HG03135 (cell line): ENCODE measurements around the gene COL12A1.

Experiments used
- ATAC-seq: cut with Tn5 transposase; IDR thresholded peaks from one replicate; pipeline ENCODE4 v1.9.1; 2021; ENCODE audit warnings: mild to moderate bottlenecking, moderate library complexity; ENCODE audit not compliant: unreplicated experiment

COL12A1 gene

DNA sequence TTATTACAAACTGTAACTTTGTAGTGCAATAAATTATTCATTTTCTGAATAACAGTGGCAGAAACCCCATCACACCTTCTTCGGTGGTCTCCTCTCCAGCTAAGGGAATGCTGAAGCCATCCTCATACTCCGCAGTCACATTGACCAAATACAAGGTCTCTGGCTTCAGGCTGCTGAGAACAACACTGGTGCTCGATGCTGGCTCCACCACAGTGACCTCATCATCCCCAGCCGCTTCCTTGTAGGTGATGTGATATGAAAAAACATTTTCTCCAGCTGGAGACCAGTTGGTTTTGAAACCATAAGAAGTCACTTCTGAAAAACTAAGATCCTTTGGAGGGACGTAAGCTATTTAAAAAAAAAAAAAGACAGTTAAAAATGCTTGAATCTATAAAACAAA, 25.0 kb downstream of the COL12A1 start:
- no peak for ATAC-seq

DNA sequence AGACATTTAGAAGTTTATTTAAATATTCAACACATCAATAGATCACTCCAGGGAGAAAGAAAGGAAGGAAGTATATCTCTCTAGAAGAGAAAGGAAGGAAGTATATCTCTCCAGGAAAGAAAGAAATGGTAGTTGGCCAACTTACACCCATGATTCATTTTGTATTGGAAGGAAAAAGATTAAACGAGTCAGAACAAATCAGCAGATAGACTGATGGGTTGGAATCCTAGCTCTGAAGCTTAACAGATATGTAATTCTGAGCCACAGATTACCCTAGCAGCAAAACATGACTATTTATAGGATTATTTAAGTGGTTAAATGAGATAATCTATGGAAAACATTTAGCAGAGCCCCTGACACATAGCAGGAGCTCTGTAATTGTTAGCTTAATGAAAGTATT, 27.1 kb downstream of the COL12A1 start:
- no peak for ATAC-seq

DNA sequence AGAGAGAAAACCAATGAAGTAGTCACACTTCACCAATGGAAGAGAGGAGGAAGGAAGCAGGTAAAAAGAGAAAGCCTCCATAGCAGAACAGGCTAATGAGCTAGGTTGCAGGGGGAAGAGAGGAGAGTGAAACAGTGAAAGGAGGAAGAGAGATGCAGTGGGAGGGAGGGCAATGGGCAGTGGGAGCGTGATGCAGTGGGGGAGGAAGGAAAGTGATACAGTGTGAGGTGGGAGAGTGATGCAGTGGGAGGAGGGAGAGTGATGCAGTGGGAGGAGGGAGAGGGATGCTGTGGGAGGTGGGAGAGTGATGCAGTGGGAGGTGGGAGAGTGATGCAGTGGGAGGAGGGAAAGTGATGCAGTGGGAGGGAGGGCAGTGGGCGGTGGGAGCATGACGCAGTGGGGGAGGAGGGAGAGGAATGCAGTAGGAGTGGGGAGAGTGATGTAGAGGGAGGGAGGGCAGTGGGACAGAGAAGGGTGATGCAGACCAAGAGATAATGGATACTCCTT, 29.7 kb downstream of the COL12A1 start:
- no peak for ATAC-seq

DNA sequence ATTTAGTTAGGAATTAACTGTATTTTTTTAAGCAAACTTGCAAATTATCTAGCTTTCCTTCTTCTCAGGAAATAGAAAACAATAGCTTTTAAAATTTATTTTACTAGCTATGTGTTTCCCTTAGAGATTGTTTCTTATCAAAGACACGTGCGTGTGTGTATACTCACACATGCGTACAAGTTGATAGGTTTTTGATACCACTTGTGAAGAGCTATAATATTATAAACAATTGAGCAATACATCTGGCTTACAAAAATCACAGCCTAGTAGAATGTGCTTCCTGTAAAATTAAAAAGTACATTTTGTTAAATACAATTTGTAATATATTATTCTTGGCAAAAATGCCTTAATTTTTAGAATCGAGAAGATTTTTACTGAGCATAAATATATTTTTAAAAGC, 33.9 kb downstream of the COL12A1 start:
- ATAC-seq, result no peak

GRCh38 chr6:75171567-75171966, 34.3 kb downstream of the COL12A1 start:
- no peak for ATAC-seq

DNA sequence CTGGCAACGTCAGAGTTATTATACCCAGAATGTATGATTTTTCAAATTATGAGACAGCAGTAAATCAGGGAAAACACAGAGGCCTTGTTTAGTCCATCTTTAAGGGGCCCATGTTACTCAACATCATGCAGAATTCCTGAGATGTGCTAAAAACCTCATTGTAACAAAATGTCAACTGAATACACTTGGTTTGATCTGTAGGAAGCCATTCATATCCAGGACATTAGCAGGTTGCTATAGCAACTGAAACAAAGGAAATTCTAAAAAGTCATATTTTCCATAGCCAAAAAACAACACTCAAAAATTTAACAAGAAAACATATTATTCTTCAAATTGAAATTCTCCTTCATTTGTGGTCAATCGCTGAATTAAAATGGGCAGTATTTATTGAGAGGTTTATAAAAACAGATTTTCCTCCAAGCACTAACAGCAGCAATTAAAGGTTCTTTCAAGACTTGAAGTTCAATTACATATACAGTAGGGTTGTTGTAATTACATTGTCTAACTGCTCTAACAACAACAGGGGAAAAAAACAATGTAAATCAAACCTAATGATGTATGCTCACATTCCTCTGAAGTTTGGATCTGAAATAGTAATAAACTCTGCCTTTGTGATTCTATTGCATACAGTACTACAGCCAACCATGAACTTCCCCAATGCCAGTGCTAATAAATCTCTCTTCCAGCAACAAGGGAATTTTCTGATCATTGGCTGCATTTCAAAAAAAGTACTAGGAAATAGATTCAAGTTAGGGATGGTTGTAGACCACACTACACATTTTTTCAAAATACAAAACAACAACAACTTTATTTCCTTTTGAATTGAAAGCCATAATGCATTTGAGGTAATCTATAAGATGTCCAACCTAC, 34.9 kb downstream of the COL12A1 start:
- no peak for ATAC-seq

DNA sequence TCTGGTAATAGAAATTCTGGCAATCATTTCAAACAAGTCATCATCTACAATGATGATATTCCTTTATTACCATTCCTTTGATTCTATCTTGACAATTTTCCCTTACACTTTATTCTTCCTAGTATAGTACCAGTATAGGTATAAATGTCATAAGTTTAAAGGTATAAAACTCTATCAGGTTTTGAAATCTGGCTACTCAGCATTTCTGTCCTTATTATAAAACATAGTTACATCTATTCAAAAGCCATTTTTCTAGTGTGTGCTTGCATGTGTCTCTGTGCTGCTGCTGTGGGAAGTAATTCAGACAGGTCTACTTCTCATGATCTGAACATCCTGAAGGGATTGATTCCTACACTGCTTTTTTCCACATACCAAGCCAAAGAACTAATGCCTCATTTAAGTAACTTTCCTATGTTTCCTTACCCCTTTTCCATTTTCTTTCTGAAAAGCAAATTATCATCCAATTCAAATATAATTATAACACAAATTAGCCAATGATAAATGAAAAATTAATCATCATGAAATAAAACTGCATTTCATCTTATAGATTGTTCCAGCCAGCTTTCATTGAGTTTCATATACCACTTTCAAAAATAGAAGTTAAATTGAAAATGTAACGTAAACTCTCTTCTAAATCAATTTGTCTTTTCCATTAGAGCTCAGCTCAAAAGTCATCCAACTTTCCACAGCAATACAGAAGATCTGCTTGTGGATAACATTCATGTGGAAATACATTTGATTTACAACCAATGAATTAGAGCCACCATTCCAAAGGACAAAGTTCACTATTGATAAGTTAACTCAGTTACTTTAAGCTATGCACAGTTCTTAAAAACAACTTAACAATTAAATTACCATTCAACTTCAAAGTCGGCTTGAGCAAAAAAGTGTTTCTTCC, 35.9 kb downstream of the COL12A1 start:
- no peak for ATAC-seq

DNA sequence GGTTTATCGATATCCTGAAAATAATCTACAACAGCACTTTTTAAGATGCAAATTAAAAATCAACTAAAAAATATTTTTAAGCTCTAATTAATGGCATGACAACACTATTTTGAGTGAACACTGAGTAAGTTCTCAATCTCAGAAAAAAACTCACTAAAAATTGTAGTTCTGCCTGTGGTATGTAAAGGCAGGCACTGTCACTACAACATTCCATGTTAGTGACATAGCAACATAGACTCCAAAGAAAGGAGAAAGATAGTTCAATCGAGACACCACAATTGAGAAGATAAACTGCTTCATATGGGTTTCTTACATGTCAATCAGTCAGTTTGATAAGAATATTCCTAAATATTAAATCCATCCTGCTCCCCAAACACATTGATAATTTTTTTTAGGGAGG, 38.0 kb downstream of the COL12A1 start:
- no peak for ATAC-seq

GRCh38 chr6:75167325-75167724, 38.5 kb downstream of the COL12A1 start:
- ATAC-seq, result no peak

DNA sequence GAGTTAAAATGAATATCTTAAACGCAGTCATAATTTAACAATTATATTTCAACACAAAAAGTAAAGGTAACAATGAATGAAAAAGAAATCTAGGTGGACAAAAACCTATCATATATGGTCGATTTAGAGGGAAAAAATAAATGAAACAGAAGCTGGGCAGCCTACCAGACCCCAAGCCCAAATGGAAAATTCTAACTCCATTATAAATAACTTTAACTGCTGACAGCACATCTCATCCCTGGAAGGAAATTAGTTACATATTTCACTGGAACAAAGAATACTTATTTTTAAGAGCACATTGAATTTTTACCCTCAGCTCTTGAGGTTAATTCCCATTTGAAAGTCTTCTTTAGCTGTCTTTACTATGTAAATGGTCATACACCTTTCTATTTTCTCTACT, 39.1 kb downstream of the COL12A1 start:
- no peak for ATAC-seq

DNA sequence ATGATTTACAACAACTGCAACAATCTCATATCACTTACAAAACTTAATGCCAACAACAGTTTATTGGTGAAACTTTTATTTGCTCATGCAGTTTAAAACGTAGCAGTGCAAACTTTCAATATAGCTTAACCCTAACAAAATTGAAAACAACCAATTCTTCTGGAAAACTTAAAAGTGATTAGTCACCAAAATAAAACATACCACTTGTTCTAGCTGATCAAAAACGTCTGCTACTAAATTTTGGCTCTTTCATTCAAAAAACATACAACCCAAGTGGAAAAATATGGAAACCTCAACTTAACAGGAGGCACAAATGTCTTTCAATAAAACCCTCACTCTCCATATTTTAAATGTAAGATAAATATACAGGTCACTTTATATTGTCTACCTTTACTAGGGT, 39.6 kb downstream of the COL12A1 start:
- no peak for ATAC-seq

DNA sequence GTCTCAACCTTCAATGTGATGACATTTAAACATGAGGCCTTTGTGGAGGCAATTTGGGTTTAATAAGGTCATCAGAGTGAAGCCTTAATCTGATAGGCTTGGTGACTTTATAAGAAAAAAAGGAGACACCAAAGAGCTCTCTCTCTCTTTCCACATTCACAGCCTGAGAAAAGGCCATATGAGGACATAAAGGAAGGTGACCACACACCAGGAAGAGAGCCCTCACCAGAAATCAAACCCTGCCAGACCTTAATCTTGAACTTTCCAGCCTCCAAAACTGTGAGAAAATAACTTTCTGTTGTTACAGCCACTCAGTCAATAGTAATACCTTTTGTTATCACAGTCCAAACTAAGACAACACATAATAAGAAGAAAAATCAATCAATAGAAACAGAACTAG, 47.7 kb downstream of the COL12A1 start:
- no peak for ATAC-seq

DNA sequence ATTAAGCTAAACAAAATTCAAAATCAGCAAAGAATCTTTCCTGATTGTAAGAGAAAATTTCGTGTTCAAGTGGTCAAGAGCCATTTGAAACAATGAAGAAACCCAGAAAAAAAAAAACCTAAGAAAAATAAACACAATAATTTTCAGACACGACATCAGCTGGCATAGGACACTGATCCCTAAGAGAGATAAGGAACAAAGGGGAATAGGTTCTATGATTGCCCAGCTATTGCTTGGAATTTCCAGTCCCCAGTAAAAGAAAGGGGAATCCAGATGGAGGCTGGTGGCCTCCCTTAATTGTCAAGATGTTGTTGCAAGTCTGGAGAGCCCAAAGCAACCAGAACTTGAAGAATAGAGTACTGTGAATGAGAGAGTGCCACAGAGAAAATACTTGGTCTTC, 48.5 kb downstream of the COL12A1 start:
- ATAC-seq, result no peak

DNA sequence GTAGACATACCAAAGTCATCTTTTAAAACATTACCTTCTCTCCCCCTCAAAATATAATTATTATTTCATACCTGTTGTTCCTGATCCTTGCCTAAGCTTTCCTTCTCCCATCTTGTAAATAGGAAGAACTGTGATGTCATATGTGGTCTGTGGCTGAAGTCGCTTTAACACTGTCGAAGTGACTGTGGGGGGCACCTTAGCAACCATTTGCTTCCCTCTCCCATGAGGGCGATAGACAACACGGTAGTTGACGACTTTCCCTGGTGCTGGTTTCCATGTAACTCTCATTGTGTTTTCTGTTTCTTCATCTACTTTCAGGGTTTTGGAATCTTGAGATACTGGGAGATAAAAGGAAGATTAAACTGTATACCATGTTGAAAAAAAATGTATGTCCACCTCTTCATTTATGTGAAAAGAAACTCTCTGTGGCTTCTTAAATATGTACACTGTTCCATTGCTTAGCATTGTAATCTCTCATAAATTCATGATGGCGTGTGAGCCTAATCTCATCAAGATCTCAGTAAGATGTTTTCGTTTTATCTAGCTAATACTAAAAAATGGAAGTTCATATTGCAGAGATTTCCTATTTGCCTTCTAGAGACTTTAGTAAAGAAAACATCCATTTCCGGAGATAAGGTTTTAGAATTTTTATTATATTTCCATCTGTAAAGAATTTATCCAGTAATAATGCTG, 49.5 kb downstream of the COL12A1 start:
- ATAC-seq, result no peak

DNA sequence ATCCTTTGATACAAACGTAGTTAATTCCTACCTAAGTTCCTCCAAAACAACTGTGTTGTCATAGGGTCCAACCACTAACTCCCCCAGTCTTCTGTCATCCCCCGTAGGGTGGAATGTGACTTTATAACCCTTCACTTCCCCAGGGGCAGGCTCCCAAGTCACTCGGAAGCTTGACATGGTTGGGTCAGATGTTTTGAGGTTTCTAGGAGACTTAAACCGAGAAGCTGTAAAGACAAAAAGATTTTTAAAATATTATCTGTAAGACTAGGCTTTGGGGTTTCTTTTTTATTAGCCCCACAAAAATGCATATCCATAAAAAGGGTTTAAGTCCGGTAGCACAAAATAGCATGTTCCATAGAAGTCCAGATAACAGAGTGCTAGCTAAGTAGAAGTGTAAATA, 50.2 kb downstream of the COL12A1 start:
- no peak for ATAC-seq

DNA sequence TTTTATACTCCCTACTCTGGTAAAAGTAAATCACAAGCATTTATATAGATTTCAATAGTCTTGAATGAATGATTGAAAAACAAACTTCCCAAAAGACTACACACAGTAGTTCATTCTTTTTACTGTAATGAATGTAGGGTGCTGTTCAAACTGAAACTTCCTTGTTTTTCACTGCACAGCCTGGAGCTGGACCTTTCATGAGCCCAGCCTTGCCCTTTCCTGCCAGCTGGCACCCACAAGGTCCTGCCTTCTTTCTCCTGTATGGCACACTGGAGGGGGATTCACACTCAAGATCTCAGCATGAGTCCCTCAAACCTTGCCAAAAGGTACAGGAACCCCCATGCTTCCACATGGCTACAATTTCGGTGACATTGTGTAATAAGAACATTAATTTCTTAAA, 50.9 kb downstream of the COL12A1 start:
- no peak for ATAC-seq

GRCh38 chr6:75150685-75151412, 55.0 kb downstream of the COL12A1 start:
- no peak for ATAC-seq

- no peak for ATAC-seq
Measured at GRCh38 chr6:75149696-75150095, 56.2 kb downstream of the COL12A1 start.

GRCh38 chr6:75149240-75149639, 56.6 kb downstream of the COL12A1 start:
- no peak for ATAC-seq

GRCh38 chr6:75147512-75147911, 58.3 kb downstream of the COL12A1 start:
- peak; percentile 95 for ATAC-seq

DNA sequence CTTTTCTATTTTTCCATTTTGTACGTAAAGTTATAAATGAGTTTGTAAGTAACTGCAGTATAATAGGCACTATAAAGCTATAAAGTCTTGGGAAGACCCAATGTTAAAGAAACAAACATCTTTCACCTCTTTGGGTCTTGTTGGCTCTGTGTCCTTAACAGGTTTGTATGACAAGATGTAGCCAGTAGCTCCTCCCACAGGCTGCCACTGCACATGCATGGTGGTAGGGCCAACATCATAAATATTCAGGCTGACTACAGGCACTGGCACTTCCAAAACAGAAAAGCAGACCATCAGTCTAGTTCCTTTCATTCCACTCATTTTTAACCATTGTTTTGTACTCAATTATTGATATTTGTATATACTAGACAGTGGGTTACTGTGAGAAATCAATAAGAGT, 59.9 kb downstream of the COL12A1 start:
- no peak for ATAC-seq
